SU-DHL-6 (cell line): Measurements from ENCODE around the gene PSMC6.

Experiments used
- H2AFZ ChIP-seq: fragments of 200-600 bp; sonication (generic); 2 replicates; pipeline ENCODE4 v1.6.1; 2014; ENCODE audit warnings: low read depth, mild to moderate bottlenecking, moderate library complexity, mixed read lengths, antibody characterized with exemption, low read length; ENCODE audit not compliant: severe bottlenecking
- H3F3A ChIP-seq: fragments of 200-600 bp; shearing (Covaris generic); 2 replicates; pipeline ENCODE4 v1.6.0; 2016; ENCODE audit warnings: antibody characterized with exemption, mild to moderate bottlenecking; ENCODE audit not compliant: insufficient read depth
- H3K27ac ChIP-seq: fragments of 200-600 bp; sonication (generic); 2 replicates; pipeline ENCODE4 v1.5.1; 2016; ENCODE audit warnings: low read depth, mild to moderate bottlenecking, low read length, moderate library complexity, mixed read lengths
- H3K27me3 ChIP-seq: fragments of 200-600 bp; sonication (generic), shearing (Covaris generic); 2 replicates; pipeline ENCODE4 v1.6.0; 2014; ENCODE audit warnings: mild to moderate bottlenecking, low read length
- H3K36me3 ChIP-seq: fragments of 200-600 bp; sonication (generic); 2 replicates; pipeline ENCODE4 v1.6.1; 2014; ENCODE audit warnings: mild to moderate bottlenecking, low read length, mixed read lengths
- H3K4me2 ChIP-seq: fragments of 300-600, 200-600 bp; shearing (Covaris generic), sonication (generic); 2 replicates; pipeline ENCODE4 v1.6.0; 2014; ENCODE audit warnings: low read length, low read depth, mild to moderate bottlenecking; ENCODE audit not compliant: poor library complexity, severe bottlenecking
- H3K4me3 ChIP-seq: fragments of 200-600 bp; sonication (generic); 2 replicates; pipeline ENCODE4 v1.5.1; 2014; ENCODE audit warnings: antibody characterized with exemption, low read length, mild to moderate bottlenecking, mixed read lengths; ENCODE audit not compliant: insufficient read depth, poor library complexity, severe bottlenecking
- H3K79me2 ChIP-seq: fragments of 200-600 bp; sonication (generic); 2 replicates; pipeline ENCODE4 v1.6.1; 2014; ENCODE audit warnings: mild to moderate bottlenecking, low read length, moderate library complexity; ENCODE audit not compliant: insufficient read depth
- H3K9ac ChIP-seq: fragments of 200-600 bp; sonication (generic); 2 replicates; pipeline ENCODE4 v1.7.0; 2014; ENCODE audit warnings: mild to moderate bottlenecking, low read length
- H3K9me2 ChIP-seq: fragments of 200-600 bp; sonication (generic); replicated peaks from 2 replicates; pipeline ENCODE4 v1.6.1; 2014; ENCODE audit warnings: low read length; ENCODE audit not compliant: insufficient read depth
- H3K9me3 ChIP-seq: fragments of 200-600 bp; sonication (generic); 2 replicates; pipeline ENCODE4 v1.6.1; 2014; ENCODE audit warnings: low read length, mixed read lengths; ENCODE audit not compliant: insufficient read depth
- H4K20me1 ChIP-seq: fragments of 200-600 bp; sonication (generic); 2 replicates; pipeline ENCODE4 v1.6.1; 2014; ENCODE audit warnings: low read depth, mild to moderate bottlenecking, antibody characterized with exemption, low read length, moderate library complexity, mixed read lengths
- EZH2phosphoT487 ChIP-seq: fragments of 200-600 bp; sonication (generic), shearing (Covaris generic); conservative IDR thresholded peaks from 2 replicates; pipeline ENCODE4 v1.6.1; 2018; ENCODE audit warnings: mild to moderate bottlenecking, antibody characterized with exemption, low read length, moderate library complexity, mixed read lengths
- TF ChIP-seq, protein P1 (sequence below): fragments of 200-600 bp; sonication (generic); IDR thresholded peaks from one replicate; pipeline ENCODE4 v1.5.1; 2017; ENCODE audit warnings: antibody characterized with exemption, mild to moderate bottlenecking, low read length, moderate library complexity; ENCODE audit not compliant: insufficient read depth, poor library complexity, severe bottlenecking

The PSMC6 gene

GRCh38 chr14:52692248-52692962, 14.6 kb upstream of the PSMC6 start:
- H3K27me3 ChIP-seq: no peaks in the 10 kb centered on the region
- H2AFZ ChIP-seq: no peak overlapping the region
- H3K9ac ChIP-seq: no peak overlapping the region
- H3K27ac ChIP-seq: no peak overlapping the region
- no peaks in the 10 kb centered on the region for H3K9me3 ChIP-seq
- H3K4me3 ChIP-seq: no peak overlapping the region
- H3K36me3 ChIP-seq: no peaks in the 10 kb centered on the region; the same call in 1 of the 2 replicates
- no peaks in the 10 kb centered on the region for H3K9me2 ChIP-seq
- H3K79me2 ChIP-seq: peaks cover 78% of the 10 kb centered on the region
- H4K20me1 ChIP-seq: peaks cover 19% of the 10 kb centered on the region
- peaks cover 5% of the 10 kb centered on the region; the same call in 1 of the 2 replicates for H3F3A ChIP-seq
- peak overlapping the region; percentile 21 for H3K4me2 ChIP-seq
- no peak for TF ChIP-seq EZH2phosphoT487
- TF ChIP-seq, protein P1, sequence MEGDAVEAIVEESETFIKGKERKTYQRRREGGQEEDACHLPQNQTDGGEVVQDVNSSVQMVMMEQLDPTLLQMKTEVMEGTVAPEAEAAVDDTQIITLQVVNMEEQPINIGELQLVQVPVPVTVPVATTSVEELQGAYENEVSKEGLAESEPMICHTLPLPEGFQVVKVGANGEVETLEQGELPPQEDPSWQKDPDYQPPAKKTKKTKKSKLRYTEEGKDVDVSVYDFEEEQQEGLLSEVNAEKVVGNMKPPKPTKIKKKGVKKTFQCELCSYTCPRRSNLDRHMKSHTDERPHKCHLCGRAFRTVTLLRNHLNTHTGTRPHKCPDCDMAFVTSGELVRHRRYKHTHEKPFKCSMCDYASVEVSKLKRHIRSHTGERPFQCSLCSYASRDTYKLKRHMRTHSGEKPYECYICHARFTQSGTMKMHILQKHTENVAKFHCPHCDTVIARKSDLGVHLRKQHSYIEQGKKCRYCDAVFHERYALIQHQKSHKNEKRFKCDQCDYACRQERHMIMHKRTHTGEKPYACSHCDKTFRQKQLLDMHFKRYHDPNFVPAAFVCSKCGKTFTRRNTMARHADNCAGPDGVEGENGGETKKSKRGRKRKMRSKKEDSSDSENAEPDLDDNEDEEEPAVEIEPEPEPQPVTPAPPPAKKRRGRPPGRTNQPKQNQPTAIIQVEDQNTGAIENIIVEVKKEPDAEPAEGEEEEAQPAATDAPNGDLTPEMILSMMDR: no peak

- peaks cover 72% of the 10 kb centered on the region for H3K79me2 ChIP-seq
- no peak overlapping the region for H2AFZ ChIP-seq
- no peak overlapping the region for H3K9ac ChIP-seq
- H3K27me3 ChIP-seq: no peaks in the 10 kb centered on the region
- H3K9me3 ChIP-seq: no peaks in the 10 kb centered on the region
- H3K27ac ChIP-seq: no peak overlapping the region
- H3K36me3 ChIP-seq: no peaks in the 10 kb centered on the region; the same call in 1 of the 2 replicates
- TF ChIP-seq, protein P1: no peak
- TF ChIP-seq EZH2phosphoT487: no peak
- H3K4me3 ChIP-seq: no peak overlapping the region
- peaks cover 9% of the 10 kb centered on the region; the same call in 1 of the 2 replicates for H3F3A ChIP-seq
- H3K9me2 ChIP-seq: no peaks in the 10 kb centered on the region
- H3K4me2 ChIP-seq: peak overlapping the region; percentile 21
- H4K20me1 ChIP-seq: peaks cover 19% of the 10 kb centered on the region
Observed at GRCh38 chr14:52693036-52693435, 14.0 kb upstream of the PSMC6 start.

DNA sequence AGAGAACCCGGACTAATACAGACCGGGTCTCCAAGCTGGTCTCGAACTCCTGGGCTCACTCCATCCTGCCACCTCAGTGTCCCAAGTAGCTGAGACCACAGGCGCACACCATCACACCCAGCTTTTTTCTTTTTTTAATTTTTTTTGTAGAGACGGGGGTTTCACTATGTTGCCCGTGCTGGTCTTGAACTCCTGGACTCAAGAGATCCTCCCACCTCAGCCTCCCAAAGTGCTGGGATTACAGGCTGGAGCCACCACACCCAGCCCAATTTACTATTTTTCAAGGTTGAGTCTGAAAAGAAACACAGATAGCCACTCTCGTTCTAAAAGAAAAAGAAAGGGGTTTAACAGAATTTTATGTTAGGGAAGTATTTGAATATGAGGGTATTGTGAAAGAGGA, 13.5 kb upstream of the PSMC6 start:
- Histone ChIP-seq H3F3A (peaks cover 9% of the 10 kb centered on the region; the same call in 1 of the 2 replicates), H3K9me3 (no peaks in the 10 kb centered on the region), H3K9ac (no peak overlapping the region), H3K27me3 (no peaks in the 10 kb centered on the region), H3K4me2 (peak overlapping the region; percentile 80), H3K9me2 (no peaks in the 10 kb centered on the region), H3K27ac (no peak overlapping the region), H3K4me3 (no peak overlapping the region), H2AFZ (no peak overlapping the region), H3K79me2 (peaks cover 67% of the 10 kb centered on the region), H3K36me3 (no peaks in the 10 kb centered on the region; the same call in 1 of the 2 replicates), H4K20me1 (peaks cover 19% of the 10 kb centered on the region)
- TF ChIP-seq, protein P1: no peak
